Erythroblast (primary cell): ENCODE measurements around the gene GPR152.

Experiments used
- GATA1 ChIP-seq: IDR thresholded peaks from 2 replicates; pipeline ENCODE4 v1.6.1; 2011; ENCODE audit warnings: low read depth, mild to moderate bottlenecking, control low read depth, low read length, moderate library complexity
- POLR2A ChIP-seq: IDR thresholded peaks from 2 replicates; pipeline ENCODE4 v1.6.1; 2011; ENCODE audit warnings: mild to moderate bottlenecking, low read length

DNA sequence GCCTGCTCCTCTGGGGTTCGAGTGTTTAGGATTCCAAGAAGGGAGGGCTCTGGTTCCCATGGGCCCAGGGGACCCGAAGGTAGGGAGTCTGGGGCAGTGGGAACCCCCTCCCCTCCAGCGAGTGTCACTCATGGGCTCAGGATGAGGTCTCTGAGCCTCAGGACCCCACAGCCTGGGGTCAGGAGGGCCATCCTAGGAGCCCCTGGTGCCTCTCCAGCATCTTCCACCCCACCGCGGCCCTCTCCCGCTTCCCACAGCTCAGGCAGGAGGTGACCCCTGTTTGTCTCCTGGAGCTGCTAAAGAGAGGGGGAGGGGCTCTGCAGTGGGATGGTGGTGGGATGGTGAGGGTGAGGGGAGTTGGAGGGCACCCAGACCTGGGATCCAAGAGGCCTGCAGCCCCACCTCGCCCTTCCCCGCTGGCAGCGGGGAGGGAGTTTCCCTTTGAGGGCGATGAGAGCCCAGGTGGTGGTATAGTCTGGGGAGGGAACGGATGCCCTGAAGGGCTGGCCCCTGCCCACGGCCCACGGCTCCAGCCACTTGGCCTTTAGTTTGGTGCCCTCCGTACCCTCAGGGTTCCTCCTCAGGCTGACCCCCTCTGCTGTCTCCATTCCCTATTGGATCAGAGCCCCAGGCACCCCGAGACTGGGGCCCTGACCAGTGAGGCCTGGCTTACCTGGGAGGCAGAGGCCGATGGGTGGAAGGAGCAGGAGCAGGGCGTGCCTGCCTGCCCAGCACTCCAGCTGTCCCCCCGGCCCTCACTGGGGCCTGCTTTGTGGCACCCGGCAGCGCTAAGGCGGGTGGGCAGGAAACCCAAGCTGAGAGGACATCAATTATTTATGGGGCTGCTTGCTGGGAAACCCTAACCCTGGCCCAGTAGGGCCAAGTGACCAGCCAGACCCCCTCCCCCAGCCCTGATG is 1.5 kb upstream of the GPR152 start:
- TF ChIP-seq POLR2A (no peak), GATA1 (no peak)
